Endothelial cell of umbilical vein (primary cell): ENCODE measurements around the gene ME3. TPM values are rescaled to one million over a fixed set of nuclear protein-coding genes. Genes with fewer than 3 reads are reported as not detected.

ENCODE experiments used
- BruUV-seq: library from RNA; stranded (reverse); fragments of 400-500 nt; replicated peaks from 2 replicates; lab custom pipeline; 2021; lab: Mats Ljungman, UMichigan
- CTCF ChIA-PET: fragments of 300-600, 350-600 bp; sonication (Branson Sonifier 250); formaldehyde crosslinking; loops from one replicate; lab custom pipeline; 2021; ENCODE audit warnings: antibody characterized with exemption, inconsistent platforms; lab: Charles Lee
- POLR2A ChIA-PET: fragments of 300-600, 350-600 bp; sonication (Branson Sonifier 250); formaldehyde crosslinking; loops from one replicate; lab custom pipeline; 2021; ENCODE audit warnings: antibody characterized with exemption, inconsistent platforms; lab: Charles Lee
- DNase-seq: peaks from one replicate; pipeline ENCODE4 v3.0.0-alpha.2; 2011; ENCODE audit warnings: low read depth, low spot score
- FAIRE-seq: peaks from 2 replicates; lab custom pipeline; 2011; peaks lifted over from hg19 to GRCh38; lab: Jason Lieb, UNC
- H2AFZ ChIP-seq: 2 replicates; pipeline ENCODE4 v1.6.0; 2012; ENCODE audit warnings: low read depth, low read length, control low read depth, inconsistent platforms
- H3K27ac ChIP-seq: 2 replicates; pipeline ENCODE4 v1.5.1; 2011; ENCODE audit warnings: low read depth, mild to moderate bottlenecking, control low read depth, low read length, moderate library complexity; ENCODE audit not compliant: insufficient read depth
- H3K27me3 ChIP-seq, 2 experiments: 2 replicates each; pipeline versions ENCODE4 v1.6.0 to v1.6.1; 2011; ENCODE audit warnings: low read length in 2 of 2, mixed read lengths in 1 of 2; ENCODE audit not compliant: control insufficient read depth in 2 of 2, insufficient read depth in 2 of 2
- H3K36me3 ChIP-seq, 2 experiments: 2 replicates in 1 of 2; 3 replicates in 1 of 2; pipeline ENCODE4 v1.5.1; 2011; ENCODE audit warnings: low read length in 2 of 2, mild to moderate bottlenecking in 1 of 2, moderate library complexity in 1 of 2; ENCODE audit not compliant: control insufficient read depth in 2 of 2, insufficient read depth in 2 of 2; ENCODE audit errors: extremely low read depth in 1 of 2
- H3K4me1 ChIP-seq: 3 replicates; pipeline ENCODE4 v1.5.1; 2011; ENCODE audit warnings: mild to moderate bottlenecking, low read length; ENCODE audit not compliant: control insufficient read depth, insufficient read depth; ENCODE audit errors: extremely low read depth
- H3K4me2 ChIP-seq: 2 replicates; pipeline ENCODE4 v1.6.1; 2011; ENCODE audit warnings: low read length, control low read depth, mixed read lengths; ENCODE audit not compliant: insufficient read depth
- H3K4me3 ChIP-seq, 3 experiments: fragments of 200-600 bp in 1 of 3; sonication (generic), shearing (Covaris generic) in 1 of 3; replicated peaks in 1 of 3; 2 replicates each; pipeline ENCODE4 v1.5.1; 2011 to 2016; ENCODE audit warnings: control low read depth in 3 of 3, low read length in 3 of 3, mild to moderate bottlenecking in 2 of 3, inconsistent platforms in 1 of 3, low read depth in 1 of 3, moderate library complexity in 1 of 3; ENCODE audit not compliant: insufficient read depth in 1 of 3
- H3K79me2 ChIP-seq: 2 replicates; pipeline ENCODE4 v1.6.0; 2012; ENCODE audit warnings: low read length, inconsistent platforms; ENCODE audit not compliant: control insufficient read depth, insufficient read depth
- H3K9ac ChIP-seq: replicated peaks from 2 replicates; pipeline ENCODE3; 2011; ENCODE audit warnings: low read length, control low read depth; ENCODE audit not compliant: insufficient read depth; ENCODE audit errors: extremely low read depth
- H3K9me1 ChIP-seq: replicated peaks from 3 replicates; pipeline ENCODE4 v1.6.0; 2011; ENCODE audit warnings: mild to moderate bottlenecking, low read length; ENCODE audit not compliant: control insufficient read depth, insufficient read depth; ENCODE audit errors: extremely low read depth
- H3K9me3 ChIP-seq: replicated peaks from 2 replicates; pipeline ENCODE4 v1.5.1; 2012; ENCODE audit warnings: low read length, inconsistent platforms; ENCODE audit not compliant: control insufficient read depth, insufficient read depth
- H4K20me1 ChIP-seq: replicated peaks from 2 replicates; pipeline ENCODE3; 2011; ENCODE audit warnings: mild to moderate bottlenecking, low read length; ENCODE audit not compliant: control insufficient read depth, insufficient read depth; ENCODE audit errors: extremely low read depth
- EZH2 ChIP-seq: IDR thresholded peaks from 2 replicates; pipeline ENCODE4 v1.6.1; 2012; ENCODE audit warnings: borderline replicate concordance, low read depth, mild to moderate bottlenecking, moderate library complexity, low read length, inconsistent platforms; ENCODE audit not compliant: severe bottlenecking
- JUN ChIP-seq: IDR thresholded peaks from 2 replicates; pipeline ENCODE4 v1.6.1; 2011; ENCODE audit warnings: borderline replicate concordance, low read depth; ENCODE audit not compliant: insufficient read length, insufficient read depth
- POLR2A ChIP-seq: IDR thresholded peaks from 2 replicates; pipeline ENCODE4 v1.6.1; 2012; ENCODE audit warnings: low read depth, mild to moderate bottlenecking, control low read depth, low read length
- dilution Hi-C: fragments of 300-500 bp; cut with MboI; formaldehyde crosslinking; loops from one replicate; pipeline ENCODE4 v1.15.0; 2019; ENCODE audit warnings: low sequenced_read_pairs; ENCODE audit not compliant: extremely low pct_ligation_motif_present
- intact Hi-C: fragments of 100-400 bp; cut with micrococcal nuclease; formaldehyde crosslinking; loops from one replicate; pipeline ENCODE4 v1.10.0; 2022
- polyA plus RNA-seq, 4 experiments: library from polyadenylated mRNA; depleted of rRNA in 3 of 4; stranded (reverse) in 3 of 4; unstranded in 1 of 4; fragments of >200 nt; gene quantifications; 2 replicates each; pipeline versions ENCODE4 v1.2.1 to v1.2.3, GENCODE V29; 2011 to 2012; ENCODE audit warnings: missing spikeins in 1 of 4
- total RNA-seq: library from RNA; stranded (reverse); gene quantifications from 2 replicates; pipeline ENCODE4 v1.2.3, GENCODE V29; 2021
- TF ChIP-seq, protein P1 (sequence below), 2 donors: IDR thresholded peaks; 1 replicate in 1 of 2; 2 replicates in 1 of 2; pipeline ENCODE4 v1.5.1; 2011; ENCODE audit warnings: low read length in 2 of 2, mild to moderate bottlenecking in 2 of 2, moderate library complexity in 2 of 2, control low read depth in 1 of 2, inconsistent platforms in 1 of 2, low read depth in 1 of 2; ENCODE audit not compliant: insufficient read depth in 1 of 2; ENCODE audit errors: extremely low read depth in 1 of 2
- TF ChIP-seq, protein P2 (sequence below): IDR thresholded peaks from 2 replicates; pipeline ENCODE4 v1.6.1; 2011; ENCODE audit not compliant: insufficient read depth, insufficient read length

The ME3 gene
- total and polyA plus RNA-seq, 2 donors (not counting 3 experiments of a cell fraction or from before 2014, with no cell fraction given) = 26.9 to 30.4 TPM

DNA sequence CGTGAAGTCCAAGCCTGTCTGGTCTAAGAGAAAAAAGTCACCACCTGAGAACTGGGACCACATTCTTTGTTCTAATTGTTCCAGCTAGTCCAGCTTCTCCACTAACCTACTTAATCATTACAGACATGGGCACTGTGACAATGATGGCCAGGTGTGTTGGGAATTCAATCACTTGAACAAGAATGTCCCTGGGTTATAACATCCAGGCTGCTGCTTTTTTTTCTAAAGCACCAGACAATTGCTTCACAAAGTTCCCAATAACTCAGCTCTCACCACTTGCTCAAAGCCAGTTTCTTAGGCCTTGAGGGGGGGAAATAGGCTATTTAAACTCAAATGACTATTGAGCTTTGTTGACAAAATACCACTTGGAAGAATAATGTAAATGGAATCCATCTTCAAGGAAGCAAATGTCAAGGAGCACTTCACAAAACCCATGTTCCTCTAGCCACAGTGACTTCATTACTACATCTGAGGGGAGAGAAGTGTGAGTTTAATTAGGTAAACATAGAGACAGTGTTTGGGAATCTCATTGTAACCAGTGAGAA is 80.3 kb downstream of the ME3 start:
- no peaks in the 10 kb centered on the region for H3K79me2 ChIP-seq

More for the DNA sequence above, 80.3 kb downstream of the ME3 start:
- peak overlapping the region; percentile 22 for H3K4me2 ChIP-seq
- ChIA-PET CTCF (interaction anchor here (0.8 to 7.0 kb wide), 12 partner anchors 15 to 253 kb away, joined by 3 to 67 read pairs (median 4); no protein-coding TSS in a partner anchor), POLR2A (interaction anchor here (1.2 to 1.8 kb wide), 2 partner anchors 108 to 132 kb away, joined by 3 to 6 read pairs; no protein-coding TSS in a partner anchor)
- intact Hi-C loops (loop anchor here (1.0 to 5.0 kb wide), 7 partner anchors 14 to 225 kb away; partner anchors contain the start of gene PRSS23), dilution Hi-C loops (loop anchor here (25.0 kb wide), 1 partner anchor 105 kb away; no protein-coding TSS in a partner anchor)
- BruUV-seq = no TSS peak
- FAIRE-seq (peak; percentile 53), DNase-seq (peak; percentile 71)
- no peaks in the 10 kb centered on the region for H3K9me3 ChIP-seq
- H4K20me1 ChIP-seq = no peaks in the 10 kb centered on the region
- peak overlapping the region; percentile 82 for H3K9ac ChIP-seq
- peak overlapping the region; percentile 99 for H3K27ac ChIP-seq
- H2AFZ ChIP-seq = no peak overlapping the region
- H3K27me3 ChIP-seq = no peaks in the 10 kb centered on the region
- TF ChIP-seq POLR2A (no peak), EZH2 (no peak), JUN (no peak)
- TF ChIP-seq, protein P1, sequence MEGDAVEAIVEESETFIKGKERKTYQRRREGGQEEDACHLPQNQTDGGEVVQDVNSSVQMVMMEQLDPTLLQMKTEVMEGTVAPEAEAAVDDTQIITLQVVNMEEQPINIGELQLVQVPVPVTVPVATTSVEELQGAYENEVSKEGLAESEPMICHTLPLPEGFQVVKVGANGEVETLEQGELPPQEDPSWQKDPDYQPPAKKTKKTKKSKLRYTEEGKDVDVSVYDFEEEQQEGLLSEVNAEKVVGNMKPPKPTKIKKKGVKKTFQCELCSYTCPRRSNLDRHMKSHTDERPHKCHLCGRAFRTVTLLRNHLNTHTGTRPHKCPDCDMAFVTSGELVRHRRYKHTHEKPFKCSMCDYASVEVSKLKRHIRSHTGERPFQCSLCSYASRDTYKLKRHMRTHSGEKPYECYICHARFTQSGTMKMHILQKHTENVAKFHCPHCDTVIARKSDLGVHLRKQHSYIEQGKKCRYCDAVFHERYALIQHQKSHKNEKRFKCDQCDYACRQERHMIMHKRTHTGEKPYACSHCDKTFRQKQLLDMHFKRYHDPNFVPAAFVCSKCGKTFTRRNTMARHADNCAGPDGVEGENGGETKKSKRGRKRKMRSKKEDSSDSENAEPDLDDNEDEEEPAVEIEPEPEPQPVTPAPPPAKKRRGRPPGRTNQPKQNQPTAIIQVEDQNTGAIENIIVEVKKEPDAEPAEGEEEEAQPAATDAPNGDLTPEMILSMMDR (IDR thresholded peaks at IDR 0.05; ENCODE audit: extremely low read depth in 1 of 2, insufficient read depth in 1 of 2, low read depth in 1 of 2, low read length in 2 of 2) = no peak
- TF ChIP-seq, protein P2, sequence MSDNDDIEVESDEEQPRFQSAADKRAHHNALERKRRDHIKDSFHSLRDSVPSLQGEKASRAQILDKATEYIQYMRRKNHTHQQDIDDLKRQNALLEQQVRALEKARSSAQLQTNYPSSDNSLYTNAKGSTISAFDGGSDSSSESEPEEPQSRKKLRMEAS = no peak
- no peaks in the 10 kb centered on the region for H3K9me1 ChIP-seq
- no peak overlapping the region for H3K4me3 ChIP-seq
- no peaks in the 10 kb centered on the region for H3K36me3 ChIP-seq
- H3K4me1 ChIP-seq = peaks cover 62% of the 10 kb centered on the region
